DOHH2 (cell line): ENCODE data around the gene EPN2.

Experiments
- CTCF ChIP-seq: fragments of 200-600 bp; sonication (generic); IDR thresholded peaks from one replicate; pipeline ENCODE4 v1.5.1; 2014; ENCODE audit warnings: antibody characterized with exemption, mild to moderate bottlenecking, low read depth, low read length; ENCODE audit not compliant: poor library complexity, severe bottlenecking
- EZH2phosphoT487 ChIP-seq: fragments of 200-600 bp; sonication (generic); IDR thresholded peaks from 2 replicates; pipeline ENCODE4 v1.6.1; 2017; ENCODE audit warnings: borderline replicate concordance, mild to moderate bottlenecking, antibody characterized with exemption, low read length, moderate library complexity, mixed read lengths

DNA sequence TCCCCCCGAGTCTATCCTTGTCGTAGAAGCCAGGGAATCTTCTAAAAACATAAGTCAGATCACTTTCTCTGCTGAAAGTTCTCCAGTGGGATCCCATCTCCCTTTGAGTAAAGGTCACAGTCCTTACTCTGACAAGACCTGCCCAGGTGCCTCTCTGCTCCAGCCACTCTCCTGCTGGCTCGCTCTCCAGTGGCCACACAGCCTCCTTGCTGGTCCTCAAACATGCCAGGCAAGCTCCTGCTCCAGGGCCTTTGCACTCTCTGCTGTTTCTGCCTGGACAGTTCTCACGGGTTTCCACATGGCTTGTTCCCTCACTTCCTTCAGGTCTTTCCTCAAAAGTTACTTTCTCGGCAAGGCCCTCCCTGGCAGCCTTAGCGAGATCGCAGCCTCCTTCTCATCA is 122.0 kb downstream of the EPN2 start:
- TF ChIP-seq CTCF (no peak), EZH2phosphoT487 (no peak)
